ENCODE data around the gene HPX.

GRCh38 chr11:6453152-6453551, 12.4 kb upstream of the HPX start:
- TF ChIP-seq CTCF (IDR thresholded peaks at IDR 0.05), result no peak
- no peak for TF ChIP-seq POLR2AphosphoS5 (IDR thresholded peaks at IDR 0.05)
- TF ChIP-seq POLR2A (IDR thresholded peaks at IDR 0.05), result no peak
- no peak for TF ChIP-seq EP300 (IDR thresholded peaks at IDR 0.05)

Data from stomach (tissue), 4 donors.